Uterus (tissue), 4 donors: Measurements from ENCODE around the gene AIG1. TPM values are rescaled to one million over a fixed set of nuclear protein-coding genes. Genes with fewer than 3 reads are reported as not detected.

ENCODE experiments used
- DNase-seq, 2 donors: peaks; one replicate each; pipeline ENCODE4 v3.0.0-alpha.2; 2019 to 2020
- H3K27ac ChIP-seq, 2 donors: fragments of 200-600 bp; sonication (generic); 1 replicate in 1 of 2; 2 replicates in 1 of 2; pipeline ENCODE4 v1.5.1; 2016 to 2018
- H3K27me3 ChIP-seq, 2 donors: fragments of 200-600 bp; sonication (generic); one replicate each; pipeline ENCODE4 v1.5.1; 2018 to 2019; ENCODE audit warnings: control low read depth in 1 of 2
- H3K36me3 ChIP-seq, 2 donors: fragments of 200-600 bp; sonication (generic); one replicate each; pipeline ENCODE4 v1.5.1; 2019; ENCODE audit warnings: control low read depth in 1 of 2
- H3K4me1 ChIP-seq, 2 donors: fragments of 200-600 bp; sonication (generic); one replicate each; pipeline ENCODE4 v1.5.1; 2018 to 2019; ENCODE audit warnings: control low read depth in 1 of 2
- H3K4me3 ChIP-seq, 2 donors: fragments of 200-600 bp; sonication (generic); 1 replicate in 1 of 2; 2 replicates in 1 of 2; pipeline ENCODE4 v1.5.1; 2018 to 2019; ENCODE audit warnings: mild to moderate bottlenecking in 1 of 2
- H3K9me3 ChIP-seq, 2 donors: fragments of 200-600 bp; sonication (generic); one replicate each; pipeline ENCODE4 v1.5.1; 2019; ENCODE audit warnings: control low read depth in 1 of 2
- POLR2A ChIP-seq, 2 donors: fragments of 450-650 bp; IDR thresholded peaks; one replicate each; pipeline ENCODE4 v1.6.1; 2016; ENCODE audit warnings: antibody characterized with exemption in 2 of 2, mild to moderate bottlenecking in 1 of 2, moderate library complexity in 1 of 2
- intact Hi-C: fragments of 100-400 bp; cut with DNase I; formaldehyde crosslinking; loops from one replicate; pipeline ENCODE4 v1.15.1; 2023; ENCODE audit warnings: low total_unique reads
- total RNA-seq, 4 donors: library from RNA; depleted of rRNA in 3 of 4; stranded (reverse); fragments of >200 nt in 3 of 4; gene quantifications; one replicate each; pipeline versions ENCODE4 v1.1.0 to v1.2.4, GENCODE V29; 2014 to 2023
- TF ChIP-seq, protein P1 (sequence below), 4 experiments: fragments of 200-600 bp in 2 of 4; fragments of 450-650 bp in 2 of 4; sonication (generic) in 2 of 4; IDR thresholded peaks; one replicate each; pipeline ENCODE4 v1.5.1; 2016 to 2019; ENCODE audit warnings: antibody characterized with exemption in 4 of 4, mild to moderate bottlenecking in 2 of 4, moderate library complexity in 1 of 4
- donor health status: DM: yes; HTN: yes; CAD: no.

Gene AIG1
- total RNA-seq, 4 donors from 2014 or later, result 6.9 to 36.6 (median 27.8) TPM

DNA sequence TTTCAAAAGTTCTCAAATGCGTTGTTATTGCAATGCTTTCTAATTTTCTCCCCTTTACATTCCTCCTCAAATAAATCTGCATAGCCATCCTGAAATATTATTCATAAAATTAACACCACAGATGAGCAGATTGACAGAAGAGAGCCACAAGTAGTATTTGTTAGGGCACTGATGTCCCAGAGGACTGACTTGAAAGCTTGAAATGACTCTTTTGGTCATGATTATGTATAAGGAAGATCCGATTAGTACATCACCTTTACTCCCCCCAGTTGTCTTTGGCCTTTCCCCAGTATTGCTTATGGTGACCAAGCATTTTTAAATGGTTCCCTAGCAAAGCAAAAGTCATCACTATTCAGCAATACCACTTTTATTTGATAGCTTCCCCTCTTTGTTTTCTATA, 202.2 kb downstream of the AIG1 start:
- TF ChIP-seq, protein P1, sequence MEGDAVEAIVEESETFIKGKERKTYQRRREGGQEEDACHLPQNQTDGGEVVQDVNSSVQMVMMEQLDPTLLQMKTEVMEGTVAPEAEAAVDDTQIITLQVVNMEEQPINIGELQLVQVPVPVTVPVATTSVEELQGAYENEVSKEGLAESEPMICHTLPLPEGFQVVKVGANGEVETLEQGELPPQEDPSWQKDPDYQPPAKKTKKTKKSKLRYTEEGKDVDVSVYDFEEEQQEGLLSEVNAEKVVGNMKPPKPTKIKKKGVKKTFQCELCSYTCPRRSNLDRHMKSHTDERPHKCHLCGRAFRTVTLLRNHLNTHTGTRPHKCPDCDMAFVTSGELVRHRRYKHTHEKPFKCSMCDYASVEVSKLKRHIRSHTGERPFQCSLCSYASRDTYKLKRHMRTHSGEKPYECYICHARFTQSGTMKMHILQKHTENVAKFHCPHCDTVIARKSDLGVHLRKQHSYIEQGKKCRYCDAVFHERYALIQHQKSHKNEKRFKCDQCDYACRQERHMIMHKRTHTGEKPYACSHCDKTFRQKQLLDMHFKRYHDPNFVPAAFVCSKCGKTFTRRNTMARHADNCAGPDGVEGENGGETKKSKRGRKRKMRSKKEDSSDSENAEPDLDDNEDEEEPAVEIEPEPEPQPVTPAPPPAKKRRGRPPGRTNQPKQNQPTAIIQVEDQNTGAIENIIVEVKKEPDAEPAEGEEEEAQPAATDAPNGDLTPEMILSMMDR (IDR thresholded peaks at IDR 0.05), result no peak
- TF ChIP-seq POLR2A (IDR thresholded peaks at IDR 0.05), result no peak
- Histone ChIP-seq H3K27ac (no peak overlapping the region), H3K36me3 (no peaks in the 10 kb centered on the region), H3K4me1 (no peaks in the 10 kb centered on the region), H3K27me3 (no peaks in the 10 kb centered on the region), H3K4me3 (no peak overlapping the region), H3K9me3 (no peaks in the 10 kb centered on the region)
- DNase-seq, result no peak
- intact Hi-C loops, result no loop called here

DNA sequence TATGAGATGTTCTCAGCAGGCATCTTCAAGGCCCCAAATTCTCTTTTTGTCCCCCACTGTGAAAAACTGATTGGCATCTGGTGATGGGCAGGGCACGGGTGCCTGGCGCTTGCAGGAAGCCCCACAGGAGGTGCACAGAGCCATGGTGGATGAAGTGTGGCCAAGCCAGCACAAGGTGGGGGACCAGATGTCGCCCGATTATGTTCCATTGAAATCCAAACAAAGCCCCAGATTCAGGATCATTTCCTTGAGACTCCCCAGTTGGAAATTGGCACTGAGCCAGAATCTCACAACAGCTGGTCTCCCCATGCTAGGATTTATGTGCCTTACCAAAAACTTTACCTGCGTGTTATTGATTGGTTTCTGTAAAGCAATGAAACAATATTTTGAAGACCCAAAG, 203.7 kb downstream of the AIG1 start:
- Histone ChIP-seq H3K4me1 (no peaks in the 10 kb centered on the region), H3K27ac (no peak overlapping the region), H3K27me3 (no peaks in the 10 kb centered on the region), H3K4me3 (no peak overlapping the region), H3K36me3 (no peaks in the 10 kb centered on the region), H3K9me3 (no peaks in the 10 kb centered on the region)
- intact Hi-C loops, result no loop called here
- no peak for DNase-seq
- TF ChIP-seq, protein P1 (IDR thresholded peaks at IDR 0.05), result no peak
- TF ChIP-seq POLR2A (IDR thresholded peaks at IDR 0.05), result no peak

DNA sequence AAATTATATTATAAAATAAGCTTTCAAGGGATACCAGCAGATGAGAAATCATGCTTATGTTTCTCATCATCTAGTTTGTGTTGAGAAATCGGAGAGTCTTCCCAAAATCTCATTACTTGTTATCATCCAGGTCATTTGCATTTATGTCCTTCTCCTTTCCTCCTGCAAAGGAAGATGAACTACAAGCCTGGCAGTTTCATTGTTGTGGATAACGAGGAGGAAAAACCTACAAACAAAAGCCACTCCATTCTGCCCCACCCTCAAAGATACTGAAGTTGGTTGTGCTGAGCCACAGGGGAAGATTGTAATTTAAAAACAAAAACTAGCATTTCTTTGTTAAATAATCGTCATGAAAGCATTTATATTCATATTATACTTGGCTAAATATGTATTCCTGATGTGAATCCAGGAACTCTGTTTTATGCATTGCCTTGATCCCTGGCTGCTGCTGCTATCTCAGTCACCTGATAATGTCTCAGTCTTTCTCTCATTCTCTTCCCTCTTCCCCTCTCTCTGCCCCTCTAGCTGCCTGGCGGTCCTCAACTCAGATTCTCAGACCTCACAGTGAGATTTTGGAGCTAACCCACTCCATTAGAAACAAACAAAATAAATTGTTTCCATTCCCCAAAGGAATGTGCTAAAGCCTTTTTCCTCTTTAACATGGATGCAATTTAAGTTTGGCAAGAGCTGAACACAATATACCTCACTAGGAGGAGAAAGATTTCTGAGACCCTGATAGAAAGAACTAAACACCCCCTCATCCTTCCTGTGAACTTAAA, 204.5 kb downstream of the AIG1 start:
- Histone ChIP-seq H3K36me3 (no peaks in the 10 kb centered on the region), H3K4me1 (no peaks in the 10 kb centered on the region), H3K9me3 (no peaks in the 10 kb centered on the region), H3K27me3 (no peaks in the 10 kb centered on the region), H3K4me3 (no peak overlapping the region), H3K27ac (no peak overlapping the region)
- TF ChIP-seq, protein P1 (IDR thresholded peaks at IDR 0.05), result no peak
- no peak for TF ChIP-seq POLR2A (IDR thresholded peaks at IDR 0.05)
- DNase-seq, result no peak
- intact Hi-C loops, result no loop called here

DNA sequence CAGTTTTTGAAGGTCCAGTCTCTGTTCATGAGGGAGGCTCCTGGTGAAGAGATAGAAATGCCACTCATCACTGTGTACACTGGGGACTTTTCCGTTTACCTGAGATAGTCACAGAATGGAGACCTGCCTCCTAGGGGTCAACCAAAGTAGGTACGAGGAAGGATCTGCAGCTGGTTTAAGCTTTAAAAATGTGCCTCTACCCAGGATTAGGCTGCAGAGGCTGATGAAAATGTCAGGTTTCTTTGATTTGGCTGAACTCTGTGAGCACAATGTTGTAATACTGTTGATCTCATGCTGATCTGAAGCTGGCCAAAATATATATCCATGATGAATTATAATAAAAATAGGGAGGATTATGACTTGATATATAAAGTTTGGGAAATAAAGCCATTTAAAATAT, 207.1 kb downstream of the AIG1 start:
- Histone ChIP-seq H3K4me3 (no peak overlapping the region), H3K36me3 (no peaks in the 10 kb centered on the region), H3K4me1 (no peaks in the 10 kb centered on the region), H3K27ac (no peak overlapping the region), H3K27me3 (no peaks in the 10 kb centered on the region), H3K9me3 (no peaks in the 10 kb centered on the region)
- TF ChIP-seq, protein P1 (IDR thresholded peaks at IDR 0.05), result no peak
- intact Hi-C loops, result no loop called here
- no peak for DNase-seq

DNA sequence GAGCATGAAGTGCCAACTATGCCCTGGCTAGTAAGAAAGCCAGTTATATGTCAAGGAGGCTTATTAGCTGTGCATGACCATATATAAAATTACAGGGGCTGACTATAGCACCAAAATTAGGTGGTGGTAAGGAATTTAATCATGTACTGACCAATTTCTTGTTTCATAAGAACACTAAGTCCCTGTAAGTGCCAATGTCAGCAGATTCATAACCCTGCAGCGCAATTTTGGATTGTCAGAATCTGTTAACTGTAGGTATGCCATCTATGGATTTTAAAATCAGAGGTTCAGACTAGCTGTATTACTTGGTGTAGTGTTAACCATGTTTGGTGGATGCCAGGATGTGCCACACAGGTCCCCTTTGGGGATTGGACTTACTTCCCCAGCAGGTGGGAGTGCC, 207.8 kb downstream of the AIG1 start:
- Histone ChIP-seq H3K36me3 (no peaks in the 10 kb centered on the region), H3K27me3 (no peaks in the 10 kb centered on the region), H3K4me3 (no peak overlapping the region), H3K9me3 (no peaks in the 10 kb centered on the region), H3K4me1 (no peaks in the 10 kb centered on the region), H3K27ac (no peak overlapping the region)
- no peak for TF ChIP-seq POLR2A (IDR thresholded peaks at IDR 0.05)
- TF ChIP-seq, protein P1 (IDR thresholded peaks at IDR 0.05), result no peak
- intact Hi-C loops, result no loop called here
- DNase-seq, result no peak
